Sigmoid colon (tissue), 3 donors: Measurements from ENCODE around the gene ACYP2.

Experiments
- POLR2A ChIP-seq, 2 donors: fragments of 450-650 bp; IDR thresholded peaks; one replicate each; pipeline ENCODE4 v1.6.1; 2016; ENCODE audit warnings: antibody characterized with exemption in 2 of 2, mild to moderate bottlenecking in 2 of 2, moderate library complexity in 2 of 2
- TF ChIP-seq, protein P1 (sequence below), 4 experiments: fragments of 450-650 bp in 3 of 4; fragments of 200-600 bp in 1 of 4; IDR thresholded peaks; one replicate each; pipeline ENCODE4 v1.5.1; 2016 to 2019; ENCODE audit warnings: antibody characterized with exemption in 4 of 4, mild to moderate bottlenecking in 3 of 4, moderate library complexity in 2 of 4

DNA sequence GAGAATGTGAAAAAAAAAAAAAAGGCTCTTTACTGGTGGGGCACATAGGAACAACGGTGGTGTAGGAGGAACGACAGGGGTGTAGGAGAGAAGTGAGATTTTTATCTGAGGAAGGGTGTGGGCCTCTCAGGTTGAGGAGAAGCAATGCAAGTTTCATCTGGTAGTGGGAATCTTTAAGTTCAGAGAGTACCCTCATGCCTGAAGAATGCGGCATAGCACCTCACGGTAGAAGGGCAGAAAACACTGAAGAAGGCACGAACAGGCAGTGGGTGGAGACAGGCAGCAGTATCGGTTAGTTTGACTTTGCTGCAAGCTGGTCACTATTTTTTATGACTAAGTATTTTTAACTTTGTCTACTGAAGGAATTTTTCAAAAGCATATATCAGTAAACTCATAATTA is 192.8 kb downstream of the ACYP2 start:
- TF ChIP-seq, protein P1, sequence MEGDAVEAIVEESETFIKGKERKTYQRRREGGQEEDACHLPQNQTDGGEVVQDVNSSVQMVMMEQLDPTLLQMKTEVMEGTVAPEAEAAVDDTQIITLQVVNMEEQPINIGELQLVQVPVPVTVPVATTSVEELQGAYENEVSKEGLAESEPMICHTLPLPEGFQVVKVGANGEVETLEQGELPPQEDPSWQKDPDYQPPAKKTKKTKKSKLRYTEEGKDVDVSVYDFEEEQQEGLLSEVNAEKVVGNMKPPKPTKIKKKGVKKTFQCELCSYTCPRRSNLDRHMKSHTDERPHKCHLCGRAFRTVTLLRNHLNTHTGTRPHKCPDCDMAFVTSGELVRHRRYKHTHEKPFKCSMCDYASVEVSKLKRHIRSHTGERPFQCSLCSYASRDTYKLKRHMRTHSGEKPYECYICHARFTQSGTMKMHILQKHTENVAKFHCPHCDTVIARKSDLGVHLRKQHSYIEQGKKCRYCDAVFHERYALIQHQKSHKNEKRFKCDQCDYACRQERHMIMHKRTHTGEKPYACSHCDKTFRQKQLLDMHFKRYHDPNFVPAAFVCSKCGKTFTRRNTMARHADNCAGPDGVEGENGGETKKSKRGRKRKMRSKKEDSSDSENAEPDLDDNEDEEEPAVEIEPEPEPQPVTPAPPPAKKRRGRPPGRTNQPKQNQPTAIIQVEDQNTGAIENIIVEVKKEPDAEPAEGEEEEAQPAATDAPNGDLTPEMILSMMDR (IDR thresholded peaks at IDR 0.05), result no peak
- no peak for TF ChIP-seq POLR2A (IDR thresholded peaks at IDR 0.05)
